Femur (tissue), 1 donor: ENCODE data around the gene DOCK6.

Experiments used
- DNase-seq: peaks from one replicate; pipeline ENCODE4 v3.0.0-alpha.2; 2017

DOCK6 gene

GRCh38 chr19:11261971-11262839 is at the start of gene DOCK6:
Gene DOCK6 (minus strand): TSS chr19:11262524. CDS start chr19:11262440, 84 bp downstream.
- peak; percentile 55 for DNase-seq

GRCh38 chr19:11306337-11306736 is 44.0 kb upstream of the DOCK6 start:
- DNase-seq = no peak

- DNase-seq = no peak
Observed at GRCh38 chr19:11304936-11305335, 42.6 kb upstream of the DOCK6 start.

GRCh38 chr19:11300811-11301120 is 38.4 kb upstream of the DOCK6 start:
- DNase-seq = no peak

- no peak for DNase-seq
Observed at GRCh38 chr19:11299946-11300810, 37.9 kb upstream of the DOCK6 start.

GRCh38 chr19:11296264-11296663 is 33.9 kb upstream of the DOCK6 start:
- no peak for DNase-seq

- no peak for DNase-seq
Observed at GRCh38 chr19:11295665-11296245, 33.4 kb upstream of the DOCK6 start, which contains the start of gene TSPAN16. Gene TSPAN16 (plus strand): TSS chr19:11296160. CDS start chr19:11296298, 138 bp downstream.

GRCh38 chr19:11295180-11295579 is 32.9 kb upstream of the DOCK6 start:
- no peak for DNase-seq

- peak; percentile 97 for DNase-seq
Observed at GRCh38 chr19:11293433-11294389, 31.4 kb upstream of the DOCK6 start.

GRCh38 chr19:11291991-11292390 is 29.7 kb upstream of the DOCK6 start:
- no peak for DNase-seq

- no peak for DNase-seq
Observed at GRCh38 chr19:11291415-11291814, 29.1 kb upstream of the DOCK6 start.

- DNase-seq = no peak
Observed at GRCh38 chr19:11290256-11290655, 27.9 kb upstream of the DOCK6 start.

- no peak for DNase-seq
Observed at GRCh38 chr19:11288349-11288748, 26.0 kb upstream of the DOCK6 start.

- DNase-seq = peak; percentile 32
Observed at GRCh38 chr19:11286312-11286974, 24.1 kb upstream of the DOCK6 start.

- no peak for DNase-seq
Observed at GRCh38 chr19:11284515-11284914, 22.2 kb upstream of the DOCK6 start.

- DNase-seq = no peak
Observed at GRCh38 chr19:11281356-11282049, 19.2 kb upstream of the DOCK6 start.

GRCh38 chr19:11279505-11280236 is 17.3 kb upstream of the DOCK6 start:
- no peak for DNase-seq

- DNase-seq = no peak
Observed at GRCh38 chr19:11278670-11279069, 16.3 kb upstream of the DOCK6 start.

GRCh38 chr19:11274533-11275086 is 12.3 kb upstream of the DOCK6 start:
- no peak for DNase-seq

- no peak for DNase-seq
Observed at GRCh38 chr19:11273989-11274388, 11.7 kb upstream of the DOCK6 start.
